Raji (cell line): Measurements from ENCODE around the gene ARCN1.

Source experiments
- POLR2A ChIP-seq: IDR thresholded peaks from 2 replicates; pipeline ENCODE4 v1.6.1; 2011; ENCODE audit warnings: low read depth, low read length, control low read depth; ENCODE audit not compliant: insufficient read depth

The ARCN1 gene

GRCh38 chr11:118572061-118572980 lies at the start of gene ARCN1:
ARCN1 (plus strand) TSS chr11:118572409; CDS start chr11:118572548, 139 bp downstream.
- TF ChIP-seq POLR2A = peak; percentile 93

GRCh38 chr11:118522571-118523072 lies 49.6 kb upstream of the ARCN1 start:
- TF ChIP-seq POLR2A = no peak

DNA sequence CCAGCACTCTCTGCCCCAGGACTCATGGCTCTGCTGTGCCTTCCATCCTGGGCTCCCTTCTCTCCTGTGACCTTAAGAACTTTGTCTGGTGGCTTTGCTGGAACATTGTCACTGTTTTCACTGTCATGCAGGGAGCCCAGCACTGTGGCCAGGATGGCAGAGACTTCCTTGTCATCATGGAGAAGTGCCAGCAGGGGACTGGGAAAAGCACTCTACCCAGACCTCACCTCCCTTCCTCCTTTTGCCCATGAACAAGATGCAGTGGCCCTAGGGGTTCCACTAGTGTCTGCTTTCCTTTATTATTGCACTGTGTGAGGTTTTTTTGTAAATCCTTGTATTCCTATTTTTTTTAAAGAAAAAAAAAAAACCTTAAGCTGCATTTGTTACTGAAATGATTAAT lies 47.9 kb upstream of the ARCN1 start:
- no peak for TF ChIP-seq POLR2A

DNA sequence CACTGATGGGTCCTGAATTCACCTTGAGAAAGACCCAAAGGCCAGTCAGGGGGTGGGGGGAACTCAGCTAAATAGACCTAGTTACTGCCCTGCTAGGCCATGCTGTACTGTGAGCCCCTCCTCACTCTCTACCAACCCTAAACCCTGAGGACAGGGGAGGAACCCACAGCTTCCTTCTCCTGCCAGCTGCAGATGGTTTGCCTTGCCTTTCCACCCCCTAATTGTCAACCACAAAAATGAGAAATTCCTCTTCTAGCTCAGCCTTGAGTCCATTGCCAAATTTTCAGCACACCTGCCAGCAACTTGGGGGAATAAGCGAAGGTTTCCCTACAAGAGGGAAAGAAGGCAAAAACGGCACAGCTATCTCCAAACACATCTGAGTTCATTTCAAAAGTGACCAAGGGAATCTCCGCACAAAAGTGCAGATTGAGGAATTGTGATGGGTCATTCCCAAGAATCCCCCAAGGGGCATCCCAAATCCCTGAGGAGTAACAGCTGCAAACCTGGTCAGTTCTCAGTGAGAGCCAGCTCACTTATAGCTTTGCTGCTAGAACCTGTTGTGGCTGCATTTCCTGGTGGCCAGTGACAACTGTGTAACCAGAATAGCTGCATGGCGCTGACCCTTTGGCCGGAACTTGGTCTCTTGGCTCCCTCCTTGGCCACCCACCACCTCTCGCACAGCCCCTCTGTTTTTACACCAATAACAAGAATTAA lies 47.3 kb upstream of the ARCN1 start:
- TF ChIP-seq POLR2A = no peak

DNA sequence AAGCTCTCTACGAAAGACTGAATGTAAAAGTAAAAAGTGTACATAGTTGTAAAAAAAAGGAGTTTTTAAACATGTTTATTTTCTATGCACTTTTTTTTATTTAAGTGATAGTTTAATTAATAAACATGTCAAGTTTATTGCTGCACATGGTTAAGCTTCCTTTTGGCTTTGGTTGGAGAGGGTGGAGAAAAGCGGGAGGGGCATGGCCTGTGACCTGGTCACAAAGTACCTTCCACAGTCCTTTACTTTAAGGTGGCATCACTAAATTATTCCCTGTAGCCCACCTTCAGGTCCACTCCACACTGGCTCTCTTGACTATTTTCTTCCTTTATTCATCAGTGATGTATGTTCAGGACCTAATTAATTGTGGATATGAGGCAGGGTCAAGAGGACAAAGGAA lies 45.5 kb upstream of the ARCN1 start:
- TF ChIP-seq POLR2A = no peak

DNA sequence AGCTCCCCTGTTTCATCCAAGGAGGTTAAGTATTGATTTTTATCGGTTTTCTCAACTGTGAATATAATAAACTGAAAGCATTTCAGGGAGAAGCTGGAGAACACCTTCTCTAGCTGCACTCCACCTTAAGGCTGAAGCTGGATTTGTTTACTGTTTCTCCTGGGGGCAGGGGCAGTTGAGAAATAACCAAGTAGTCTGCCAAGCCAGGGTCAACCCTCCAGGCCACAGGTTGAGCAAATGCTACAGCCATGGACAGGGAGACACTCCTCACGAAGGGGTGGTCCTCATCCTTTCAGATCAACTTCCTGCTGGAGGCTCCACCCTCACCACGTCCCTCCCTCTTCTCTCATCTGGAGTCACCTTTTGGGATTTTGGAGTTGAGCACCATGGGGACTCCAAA lies 45.1 kb upstream of the ARCN1 start, which contains the start of gene TTC36:
Gene TTC36 (plus strand): TSS at position 366 of the 400 bp plus-strand sequence. CDS start 21 bp downstream, at position 387.
- no peak for TF ChIP-seq POLR2A

GRCh38 chr11:118528511-118528910 lies 43.7 kb upstream of the ARCN1 start:
- no peak for TF ChIP-seq POLR2A

- TF ChIP-seq POLR2A = no peak
Measured at GRCh38 chr11:118529584-118530175, 42.5 kb upstream of the ARCN1 start.

DNA sequence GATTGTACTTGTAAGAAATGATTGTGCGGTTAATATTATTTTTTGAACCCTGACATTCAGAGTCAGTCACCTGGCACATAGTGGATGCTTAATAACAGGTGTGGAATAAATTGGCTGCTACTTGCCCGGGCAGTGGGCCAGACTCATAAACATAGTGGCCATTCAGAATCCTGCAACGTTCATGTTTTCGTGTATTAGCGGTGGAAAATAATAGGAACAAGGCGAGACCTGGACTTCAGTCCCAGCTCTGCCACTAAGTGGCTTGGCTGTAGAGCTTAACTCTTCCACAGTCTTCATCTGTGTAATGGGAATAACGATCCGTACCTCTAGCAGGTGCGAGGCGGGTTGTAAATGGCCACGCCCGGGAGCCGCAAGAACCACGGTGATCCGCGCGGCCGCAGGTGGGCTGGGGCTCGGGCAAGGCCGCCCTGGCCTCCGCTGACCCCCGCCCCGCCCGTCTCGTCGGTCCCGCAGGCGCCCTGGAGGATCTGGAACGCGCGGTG lies 42.0 kb upstream of the ARCN1 start:
- TF ChIP-seq POLR2A = no peak

- no peak for TF ChIP-seq POLR2A
Measured at GRCh38 chr11:118530683-118531596, 41.3 kb upstream of the ARCN1 start, which contains the start of gene TMEM25. TMEM25 (plus strand) TSS chr11:118531192; CDS start chr11:118531802, 610 bp downstream.

GRCh38 chr11:118531597-118532084 lies 40.6 kb upstream of the ARCN1 start:
- no peak for TF ChIP-seq POLR2A

DNA sequence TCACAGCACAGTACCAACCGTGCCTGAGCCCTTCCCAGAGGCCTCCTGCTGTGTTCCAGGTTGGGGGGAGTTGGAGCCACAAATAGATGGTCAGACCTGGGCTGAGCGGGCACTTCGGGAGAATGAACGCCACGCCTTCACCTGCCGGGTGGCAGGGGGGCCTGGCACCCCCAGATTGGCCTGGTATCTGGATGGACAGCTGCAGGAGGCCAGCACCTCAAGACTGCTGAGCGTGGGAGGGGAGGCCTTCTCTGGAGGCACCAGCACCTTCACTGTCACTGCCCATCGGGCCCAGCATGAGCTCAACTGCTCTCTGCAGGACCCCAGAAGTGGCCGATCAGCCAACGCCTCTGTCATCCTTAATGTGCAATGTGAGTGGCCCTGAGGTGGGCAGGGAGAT lies 40.1 kb upstream of the ARCN1 start:
- TF ChIP-seq POLR2A = no peak

GRCh38 chr11:118532852-118533768 lies 39.1 kb upstream of the ARCN1 start:
- TF ChIP-seq POLR2A = no peak
